Parathyroid adenoma (tissue), 2 donors: ENCODE data around the gene CDH19.

Experiments
- H2AFZ ChIP-seq: fragments of 300-600 bp; sonication (generic); one replicate; pipeline ENCODE4 v1.7.0; 2017; ENCODE audit warnings: antibody characterized with exemption, mild to moderate bottlenecking
- H3K27ac ChIP-seq: fragments of 300-600 bp; sonication (generic); one replicate; pipeline ENCODE4 v1.7.0; 2017
- H3K27me3 ChIP-seq: fragments of 300-600 bp; sonication (generic); one replicate; pipeline ENCODE4 v1.7.0; 2017; ENCODE audit warnings: low read length; ENCODE audit not compliant: control insufficient read depth, insufficient read depth
- H3K36me3 ChIP-seq: fragments of 300-600 bp; sonication (generic); one replicate; pipeline ENCODE4 v1.7.0; 2017; ENCODE audit warnings: low read length; ENCODE audit not compliant: control insufficient read depth, insufficient read depth
- H3K4me1 ChIP-seq: fragments of 300-600 bp; sonication (generic); one replicate; pipeline ENCODE4 v1.7.0; 2017; ENCODE audit warnings: control low read depth
- H3K4me2 ChIP-seq: fragments of 300-600 bp; sonication (generic); one replicate; pipeline ENCODE4 v1.7.0; 2017; ENCODE audit warnings: low read length
- H3K4me3 ChIP-seq: fragments of 300-600 bp; sonication (generic); one replicate; pipeline ENCODE4 v1.7.0; 2017; ENCODE audit warnings: low read depth, low read length
- H3K79me2 ChIP-seq: fragments of 300-600 bp; sonication (generic); one replicate; pipeline ENCODE4 v1.7.0; 2017; ENCODE audit warnings: control low read depth
- H3K9ac ChIP-seq: fragments of 300-600 bp; sonication (generic); one replicate; pipeline ENCODE4 v1.7.0; 2017; ENCODE audit warnings: mild to moderate bottlenecking
- H3K9me3 ChIP-seq: fragments of 300-600 bp; sonication (generic); one replicate; pipeline ENCODE4 v1.7.0; 2017; ENCODE audit warnings: low read length; ENCODE audit not compliant: control insufficient read depth
- CTCF ChIP-seq: fragments of 300-600 bp; sonication (generic); IDR thresholded peaks from one replicate; pipeline ENCODE4 v1.7.0; 2017; ENCODE audit warnings: antibody characterized with exemption, mild to moderate bottlenecking
- donor health status: primary hyperparathyroidism.

Gene CDH19

GRCh38 chr18:66582211-66582610, 21.7 kb downstream of the CDH19 start:
- Histone ChIP-seq H3K9me3 (no peaks in the 10 kb centered on the region), H3K4me1 (no peaks in the 10 kb centered on the region), H3K4me2 (no peak overlapping the region), H3K4me3 (no peak overlapping the region), H2AFZ (no peak overlapping the region), H3K27me3 (no peaks in the 10 kb centered on the region), H3K9ac (no peak overlapping the region), H3K27ac (no peak overlapping the region), H3K79me2 (no peaks in the 10 kb centered on the region), H3K36me3 (no peaks in the 10 kb centered on the region)
- no peak for TF ChIP-seq CTCF

GRCh38 chr18:66575263-66575662, 28.6 kb downstream of the CDH19 start:
- Histone ChIP-seq H3K9ac (no peak overlapping the region), H3K36me3 (no peaks in the 10 kb centered on the region), H3K79me2 (no peaks in the 10 kb centered on the region), H3K4me2 (no peak overlapping the region), H3K27ac (no peak overlapping the region), H3K4me1 (no peaks in the 10 kb centered on the region), H2AFZ (no peak overlapping the region), H3K27me3 (no peaks in the 10 kb centered on the region), H3K9me3 (no peaks in the 10 kb centered on the region), H3K4me3 (no peak overlapping the region)
- no peak for TF ChIP-seq CTCF

- Histone ChIP-seq H3K27me3 (no peaks in the 10 kb centered on the region), H3K9ac (no peak overlapping the region), H3K79me2 (no peaks in the 10 kb centered on the region), H3K4me2 (no peak overlapping the region), H3K4me1 (no peaks in the 10 kb centered on the region), H3K9me3 (no peaks in the 10 kb centered on the region), H3K4me3 (no peak overlapping the region), H3K27ac (no peak overlapping the region), H2AFZ (no peak overlapping the region), H3K36me3 (no peaks in the 10 kb centered on the region)
- TF ChIP-seq CTCF = no peak
Measured at GRCh38 chr18:66571845-66572244, 32.0 kb downstream of the CDH19 start.

GRCh38 chr18:66566616-66567015, 37.3 kb downstream of the CDH19 start:
- Histone ChIP-seq H2AFZ (no peak overlapping the region), H3K79me2 (no peaks in the 10 kb centered on the region), H3K27me3 (no peaks in the 10 kb centered on the region), H3K9ac (no peak overlapping the region), H3K9me3 (no peaks in the 10 kb centered on the region), H3K4me2 (no peak overlapping the region), H3K27ac (no peak overlapping the region), H3K4me1 (no peaks in the 10 kb centered on the region), H3K4me3 (no peak overlapping the region), H3K36me3 (no peaks in the 10 kb centered on the region)
- TF ChIP-seq CTCF = no peak

- no peaks in the 10 kb centered on the region for H3K9me3 ChIP-seq
- no peak overlapping the region for H3K4me3 ChIP-seq
- no peak overlapping the region for H3K27ac ChIP-seq
- no peaks in the 10 kb centered on the region for H3K79me2 ChIP-seq
- no peaks in the 10 kb centered on the region for H3K36me3 ChIP-seq
- no peak overlapping the region for H3K9ac ChIP-seq
- H2AFZ ChIP-seq = no peak overlapping the region
- no peaks in the 10 kb centered on the region for H3K27me3 ChIP-seq
- no peak overlapping the region for H3K4me2 ChIP-seq
- no peaks in the 10 kb centered on the region for H3K4me1 ChIP-seq
- TF ChIP-seq CTCF = no peak
Measured at GRCh38 chr18:66564236-66564635, 39.7 kb downstream of the CDH19 start.
